GM12865 (cell line): Measurements from ENCODE around the gene TBXA2R.

ENCODE experiments used
- DNase-seq: peaks from one replicate; pipeline ENCODE4 v3.0.0; 2010; ENCODE audit warnings: low read depth
- H3K4me3 ChIP-seq: 2 replicates; pipeline ENCODE4 v1.5.1; 2011; ENCODE audit warnings: mild to moderate bottlenecking, low read depth, low read length, control low read depth
- CTCF ChIP-seq: IDR thresholded peaks from 2 replicates; pipeline ENCODE4 v1.5.1; 2011; ENCODE audit warnings: low read length, control low read depth, low read depth, inconsistent platforms; ENCODE audit not compliant: insufficient read depth; ENCODE audit errors: missing control alignments

Gene TBXA2R

GRCh38 chr19:3638208-3639193 is 31.8 kb upstream of the TBXA2R start:
- DNase-seq: no peak
- no peak overlapping the region for H3K4me3 ChIP-seq
- no peak for TF ChIP-seq CTCF

- H3K4me3 ChIP-seq: no peak overlapping the region
- no peak for DNase-seq
- no peak for TF ChIP-seq CTCF
These were observed 30.9 kb upstream of the TBXA2R start for GRCh38 chr19:3637621-3638020.

DNA sequence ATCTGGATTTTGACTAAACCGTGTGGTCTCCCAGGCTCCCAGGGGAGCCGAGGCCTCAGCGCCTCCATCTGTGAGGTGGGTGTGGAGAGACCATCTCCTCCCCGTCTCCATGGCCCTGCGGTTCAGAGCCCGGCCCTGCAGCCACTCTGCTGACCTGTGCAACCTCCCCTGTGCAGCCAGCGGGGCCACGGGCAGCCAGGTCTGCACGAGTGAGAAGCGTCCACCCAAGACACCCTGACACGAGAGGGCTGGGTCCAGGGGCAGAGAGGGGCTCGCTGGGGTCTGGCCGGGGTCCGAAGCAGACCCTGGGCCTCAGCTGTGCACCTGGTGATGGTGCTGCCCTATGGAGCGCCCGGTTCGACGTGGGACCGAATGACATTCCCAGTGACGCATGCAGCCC is 30.3 kb upstream of the TBXA2R start:
- H3K4me3 ChIP-seq: no peak overlapping the region
- TF ChIP-seq CTCF: no peak
- no peak for DNase-seq

DNA sequence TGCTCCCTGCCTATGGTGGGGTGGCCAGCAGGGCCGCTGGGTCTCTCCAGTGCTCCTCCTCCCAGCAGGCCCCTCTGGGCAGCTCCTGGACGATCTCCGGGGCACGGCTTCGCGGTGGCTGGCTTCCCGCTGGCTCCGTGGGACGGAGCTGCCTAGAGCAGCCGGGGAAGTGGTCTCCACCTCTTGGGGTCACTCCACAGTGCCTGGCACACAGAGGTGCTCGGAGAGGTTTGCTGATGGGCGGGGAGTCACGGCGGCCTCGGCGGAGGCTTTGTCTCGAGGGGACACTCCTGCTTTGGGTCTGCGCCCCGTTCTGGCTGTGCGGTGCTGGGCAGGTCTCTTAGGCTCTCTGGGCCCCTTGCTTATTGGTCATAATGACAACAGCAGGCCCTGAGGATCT is 29.8 kb upstream of the TBXA2R start:
- no peak overlapping the region for H3K4me3 ChIP-seq
- no peak for TF ChIP-seq CTCF
- DNase-seq: no peak

GRCh38 chr19:3634496-3635045 is 27.9 kb upstream of the TBXA2R start:
- DNase-seq: no peak
- TF ChIP-seq CTCF: no peak
- no peak overlapping the region for H3K4me3 ChIP-seq

DNA sequence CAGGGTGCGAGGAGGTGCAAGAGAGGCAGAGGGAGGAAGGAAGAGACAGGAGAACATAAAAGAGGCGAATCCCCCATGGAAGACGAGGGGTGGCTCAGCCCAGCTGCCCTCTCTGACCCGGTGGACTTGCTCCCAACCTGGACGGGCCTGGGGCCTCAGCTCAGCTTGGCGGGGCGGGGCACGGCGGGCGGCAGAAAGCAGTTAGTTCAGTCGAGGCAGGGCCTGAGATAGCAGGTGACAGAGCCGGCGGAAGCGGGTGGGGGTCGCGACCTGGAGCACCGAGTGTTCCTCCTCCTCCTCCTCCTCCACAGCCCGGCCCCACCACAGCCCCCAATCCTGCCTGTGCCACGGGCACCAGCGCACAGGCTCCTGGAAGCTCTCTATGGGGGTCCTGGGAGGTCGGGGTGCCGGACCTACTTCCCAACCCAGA is 26.9 kb upstream of the TBXA2R start:
- H3K4me3 ChIP-seq: no peak overlapping the region
- no peak for DNase-seq
- TF ChIP-seq CTCF: no peak
